Stimulated activated CD4-positive, alpha-beta T cell treated with anti-CD3 and anti-CD28 coated beads, Interleukin-12 subunit alpha, Interleukin-12 subunit beta, amount 100 ng/mL, for 4 hours (primary cell): ENCODE data around the gene AHCY.
"Not testable (repeated sequence)": the region's sequence is repeated elsewhere in the genome, so short reads cannot be mapped to it uniquely, and the experiment has no call there.

Experiments
- DNase-seq: peaks from one replicate; pipeline ENCODE4 v3.0.0-alpha.2; 2020

Gene AHCY

GRCh38 chr20:34302723-34303533 is at the start of gene AHCY:
Gene AHCY, minus strand, starts transcription at chr20:34303355. Its CDS starts 85 bp downstream, at chr20:34303270.
- DNase-seq, result peak; percentile 93

- no peak for DNase-seq
Observed at GRCh38 chr20:34350095-34350494, 46.9 kb upstream of the AHCY start.

GRCh38 chr20:34347571-34347970 is 44.4 kb upstream of the AHCY start:
- no peak for DNase-seq

GRCh38 chr20:34346533-34346865 is 43.3 kb upstream of the AHCY start:
- DNase-seq, result not testable (repeated sequence)

GRCh38 chr20:34345839-34346532 is 42.8 kb upstream of the AHCY start:
- not testable (repeated sequence) for DNase-seq

GRCh38 chr20:34345402-34345736 is 42.2 kb upstream of the AHCY start:
- no peak for DNase-seq

- no peak for DNase-seq
Observed at GRCh38 chr20:34344238-34344637, 41.1 kb upstream of the AHCY start.

GRCh38 chr20:34343458-34344211 is 40.5 kb upstream of the AHCY start:
- no peak for DNase-seq

- not testable (repeated sequence) for DNase-seq
Observed at GRCh38 chr20:34341199-34341598, 38.0 kb upstream of the AHCY start.

GRCh38 chr20:34340726-34341125 is 37.6 kb upstream of the AHCY start:
- not testable (repeated sequence) for DNase-seq

- no peak for DNase-seq
Observed at GRCh38 chr20:34337982-34338726, 35.0 kb upstream of the AHCY start.

- DNase-seq, result no peak
Observed at GRCh38 chr20:34337544-34337943, 34.4 kb upstream of the AHCY start.

GRCh38 chr20:34334654-34335407 is 31.7 kb upstream of the AHCY start:
- no peak for DNase-seq

- no peak for DNase-seq
Observed at GRCh38 chr20:34333786-34334185, 30.6 kb upstream of the AHCY start.

- DNase-seq, result no peak
Observed at GRCh38 chr20:34332262-34332920, 29.2 kb upstream of the AHCY start.

- no peak for DNase-seq
Observed at GRCh38 chr20:34331838-34332237, 28.7 kb upstream of the AHCY start.

- DNase-seq, result not testable (repeated sequence)
Observed at GRCh38 chr20:34330861-34331544, 27.8 kb upstream of the AHCY start.

GRCh38 chr20:34328928-34329677 is 25.9 kb upstream of the AHCY start:
- no peak for DNase-seq

- DNase-seq, result not testable (repeated sequence)
Observed at GRCh38 chr20:34328207-34328606, 25.1 kb upstream of the AHCY start.

GRCh38 chr20:34324541-34324940 is 21.4 kb upstream of the AHCY start:
- DNase-seq, result no peak
